Measurements from ENCODE around the gene TAB2.

GRCh38 chr6:149311293-149311692 is 6.2 kb upstream of the TAB2 start:
- TF ChIP-seq CTCF (IDR thresholded peaks at IDR 0.05; ENCODE audit: insufficient read depth, low read depth, low read length) (no peak), EZH2 (IDR thresholded peaks at IDR 0.05; ENCODE audit: insufficient read depth, low read length) (no peak)
